ENCODE measurements around the gene TPRG1.
A peak's percentile ranks its signal among the peaks of the same experiment; 100 is the strongest.
"Not testable (repeated sequence)": the region's sequence is repeated elsewhere in the genome, so short reads cannot be mapped to it uniquely, and the experiment has no call there.

Gene TPRG1

DNA sequence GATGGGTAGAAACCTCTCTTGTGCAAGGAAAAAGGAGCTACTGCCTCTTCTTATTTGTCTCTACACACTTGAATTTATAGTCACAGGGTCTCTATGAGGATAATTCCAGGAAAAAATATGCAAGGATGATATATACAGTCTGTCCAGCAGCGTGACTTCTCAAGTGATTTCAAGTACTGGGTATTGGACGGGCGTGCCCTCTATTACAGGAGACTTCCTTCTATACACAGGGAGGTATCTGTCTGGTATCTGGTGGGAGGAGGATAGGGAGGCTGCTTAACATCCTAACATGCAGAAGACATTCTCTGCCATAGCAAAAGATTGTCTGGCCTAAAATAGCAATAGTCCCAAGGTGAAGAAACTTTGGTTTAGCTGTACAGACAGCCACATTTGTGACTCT lies 146.1 kb downstream of the TPRG1 start:
- H3K4me3 ChIP-seq (ENCODE audit: insufficient read depth, low read depth, low read length, poor library complexity, severe bottlenecking), result no peak overlapping the region
- H3K27ac ChIP-seq (ENCODE audit: insufficient read depth, low read length, poor library complexity, severe bottlenecking), result no peak overlapping the region
- H3K36me3 ChIP-seq (ENCODE audit: control insufficient read depth, insufficient read depth, low read length), result no peaks in the 10 kb centered on the region
- no peak for DNase-seq
- H3K9me3 ChIP-seq (ENCODE audit: control insufficient read depth, low read length), result no peaks in the 10 kb centered on the region
- H3K27me3 ChIP-seq (replicated peaks; ENCODE audit: control insufficient read depth, insufficient read depth, low read length, poor library complexity, severe bottlenecking), result no peaks in the 10 kb centered on the region
- no peaks in the 10 kb centered on the region for H3K4me1 ChIP-seq (ENCODE audit: control insufficient read depth, insufficient read depth, low read length, poor library complexity, severe bottlenecking)

DNA sequence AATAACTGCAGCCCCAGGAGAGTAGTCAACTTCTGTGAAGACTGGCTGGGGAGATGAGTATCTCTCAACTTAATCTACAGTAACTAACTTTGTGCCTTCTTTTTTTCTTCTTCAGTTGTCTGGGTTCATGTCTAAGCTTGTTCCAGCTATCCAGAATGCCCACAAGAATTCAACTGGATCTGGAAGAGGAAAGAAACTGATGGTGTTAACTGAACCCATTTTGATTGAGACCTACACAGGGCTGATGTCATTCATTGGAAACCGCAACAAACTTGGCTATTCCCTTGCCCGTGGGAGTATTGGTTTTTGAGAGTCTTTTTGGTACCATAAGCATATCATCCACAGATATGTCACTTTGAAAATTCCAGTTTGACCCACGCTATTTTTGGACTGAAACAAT lies 148.7 kb downstream of the TPRG1 start:
- no peaks in the 10 kb centered on the region for H3K36me3 ChIP-seq (ENCODE audit: control insufficient read depth, insufficient read depth, low read length)
- no peak for DNase-seq
- H3K27ac ChIP-seq (ENCODE audit: insufficient read depth, low read length, poor library complexity, severe bottlenecking), result no peak overlapping the region
- H3K4me3 ChIP-seq (ENCODE audit: insufficient read depth, low read depth, low read length, poor library complexity, severe bottlenecking), result no peak overlapping the region
- peaks cover 21% of the 10 kb centered on the region for H3K4me1 ChIP-seq (ENCODE audit: control insufficient read depth, insufficient read depth, low read length, poor library complexity, severe bottlenecking)
- no peaks in the 10 kb centered on the region for H3K27me3 ChIP-seq (replicated peaks; ENCODE audit: control insufficient read depth, insufficient read depth, low read length, poor library complexity, severe bottlenecking)
- no peaks in the 10 kb centered on the region for H3K9me3 ChIP-seq (ENCODE audit: control insufficient read depth, low read length)

DNA sequence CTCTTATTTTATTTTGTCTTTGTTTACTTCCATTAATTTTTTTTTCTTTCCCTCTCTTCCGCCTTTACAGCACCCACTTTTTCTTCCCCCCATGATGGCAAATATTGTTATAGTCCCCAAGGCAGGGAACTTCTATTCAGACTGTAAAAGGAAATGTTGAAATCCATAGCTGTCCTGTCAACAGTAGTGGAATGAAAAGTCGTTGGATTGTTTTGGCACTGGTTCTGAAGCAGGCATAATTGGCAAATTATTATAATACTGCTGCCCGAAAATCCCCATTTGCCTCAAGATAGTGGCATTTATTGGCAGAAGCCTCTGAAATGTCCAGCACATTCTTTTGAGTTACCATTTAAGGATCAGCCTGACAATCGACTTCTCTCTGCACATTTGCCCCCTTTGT lies 150.6 kb downstream of the TPRG1 start:
- Histone ChIP-seq H3K27me3 (replicated peaks; ENCODE audit: control insufficient read depth, insufficient read depth, low read length, poor library complexity, severe bottlenecking) (no peaks in the 10 kb centered on the region), H3K9me3 (ENCODE audit: control insufficient read depth, low read length) (no peaks in the 10 kb centered on the region), H3K4me1 (ENCODE audit: control insufficient read depth, insufficient read depth, low read length, poor library complexity, severe bottlenecking) (peaks cover 31% of the 10 kb centered on the region), H3K27ac (ENCODE audit: insufficient read depth, low read length, poor library complexity, severe bottlenecking) (no peak overlapping the region), H3K4me3 (ENCODE audit: insufficient read depth, low read depth, low read length, poor library complexity, severe bottlenecking) (no peak overlapping the region), H3K36me3 (ENCODE audit: control insufficient read depth, insufficient read depth, low read length) (no peaks in the 10 kb centered on the region)
- DNase-seq, result no peak

DNA sequence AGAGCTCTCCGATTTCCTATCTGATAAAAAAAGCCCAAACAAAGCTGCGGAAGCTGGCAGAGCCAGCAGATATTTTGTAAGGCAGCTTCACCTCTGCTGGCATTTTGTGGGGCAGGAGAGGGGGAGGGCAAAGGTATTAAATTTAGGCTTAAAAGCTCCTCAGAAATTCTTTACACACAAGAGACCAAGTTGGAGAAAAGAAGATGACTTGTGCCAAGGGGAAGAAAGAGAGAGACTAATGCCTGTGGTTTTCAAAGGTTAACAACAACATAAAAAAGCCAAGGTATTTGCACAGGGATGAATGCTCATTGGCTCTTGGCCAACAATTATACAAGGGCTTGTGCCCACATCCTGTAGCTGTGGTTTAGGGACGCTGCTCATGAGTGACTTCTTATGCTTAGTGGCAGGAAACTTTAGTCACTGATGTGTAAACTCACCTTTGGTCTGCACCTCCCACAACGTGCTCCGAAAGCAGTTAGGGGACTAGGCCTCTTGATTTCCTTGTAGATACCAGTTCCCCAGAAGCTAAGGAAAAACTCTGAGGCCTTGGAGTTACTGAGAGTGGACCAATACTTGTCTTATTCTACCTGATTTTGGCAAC lies 152.9 kb downstream of the TPRG1 start:
- H3K27ac ChIP-seq (ENCODE audit: insufficient read depth, low read length, poor library complexity, severe bottlenecking), result peak overlapping the region; percentile 55
- peak; percentile 74 to 80 (median 76) for DNase-seq
- peaks cover 38% of the 10 kb centered on the region for H3K4me1 ChIP-seq (ENCODE audit: control insufficient read depth, insufficient read depth, low read length, poor library complexity, severe bottlenecking)
- H3K4me3 ChIP-seq (ENCODE audit: insufficient read depth, low read depth, low read length, poor library complexity, severe bottlenecking), result no peak overlapping the region
- no peaks in the 10 kb centered on the region for H3K9me3 ChIP-seq (ENCODE audit: control insufficient read depth, low read length)
- no peaks in the 10 kb centered on the region for H3K27me3 ChIP-seq (replicated peaks; ENCODE audit: control insufficient read depth, insufficient read depth, low read length, poor library complexity, severe bottlenecking)
- H3K36me3 ChIP-seq (ENCODE audit: control insufficient read depth, insufficient read depth, low read length), result no peaks in the 10 kb centered on the region

DNA sequence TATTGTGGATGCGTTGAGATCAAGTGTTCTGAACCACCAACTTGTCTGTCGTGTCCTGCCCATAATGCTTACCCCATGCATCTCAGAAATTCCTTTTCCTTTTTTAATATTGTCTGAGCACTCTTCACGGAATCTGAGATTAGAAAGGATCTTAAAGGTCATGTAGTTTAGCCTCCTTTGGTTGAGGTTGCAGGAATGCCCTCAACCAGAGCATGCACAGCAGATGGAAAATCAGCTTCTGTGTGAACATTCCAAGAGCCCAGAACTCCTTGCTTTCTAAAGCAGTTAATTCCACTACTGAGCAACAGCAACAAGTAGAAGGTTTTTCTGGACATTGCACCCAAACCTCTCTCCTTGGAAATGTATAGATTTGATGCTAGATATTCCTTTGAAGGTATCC lies 153.7 kb downstream of the TPRG1 start:
- H3K36me3 ChIP-seq (ENCODE audit: control insufficient read depth, insufficient read depth, low read length), result no peaks in the 10 kb centered on the region
- H3K4me1 ChIP-seq (ENCODE audit: control insufficient read depth, insufficient read depth, low read length, poor library complexity, severe bottlenecking), result peaks cover 45% of the 10 kb centered on the region
- no peaks in the 10 kb centered on the region for H3K27me3 ChIP-seq (replicated peaks; ENCODE audit: control insufficient read depth, insufficient read depth, low read length, poor library complexity, severe bottlenecking)
- no peak overlapping the region for H3K4me3 ChIP-seq (ENCODE audit: insufficient read depth, low read depth, low read length, poor library complexity, severe bottlenecking)
- no peak for DNase-seq
- H3K27ac ChIP-seq (ENCODE audit: insufficient read depth, low read length, poor library complexity, severe bottlenecking), result peak overlapping the region; percentile 55
- no peaks in the 10 kb centered on the region for H3K9me3 ChIP-seq (ENCODE audit: control insufficient read depth, low read length)

DNA sequence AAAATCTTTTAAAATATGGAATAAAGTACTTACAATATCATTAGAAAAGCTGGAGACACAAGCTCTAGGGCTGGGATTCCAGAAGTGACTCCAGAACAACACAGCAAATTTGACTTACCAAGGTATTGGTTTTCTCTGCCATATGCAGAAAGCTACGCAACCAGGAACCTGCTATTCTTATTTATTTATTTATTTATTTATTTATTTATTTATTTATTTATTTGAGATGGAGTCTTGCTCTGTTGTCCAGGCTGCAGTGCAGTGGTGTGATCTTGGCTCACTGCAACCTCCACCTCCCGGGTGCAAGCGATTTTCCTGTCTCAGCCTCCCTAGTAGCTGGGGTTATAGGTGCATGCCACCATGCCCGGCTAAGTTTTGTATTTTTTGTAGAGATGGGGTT lies 157.9 kb downstream of the TPRG1 start:
- not testable (repeated sequence) for H3K27me3 ChIP-seq (replicated peaks; ENCODE audit: control insufficient read depth, insufficient read depth, low read length, poor library complexity, severe bottlenecking)

DNA sequence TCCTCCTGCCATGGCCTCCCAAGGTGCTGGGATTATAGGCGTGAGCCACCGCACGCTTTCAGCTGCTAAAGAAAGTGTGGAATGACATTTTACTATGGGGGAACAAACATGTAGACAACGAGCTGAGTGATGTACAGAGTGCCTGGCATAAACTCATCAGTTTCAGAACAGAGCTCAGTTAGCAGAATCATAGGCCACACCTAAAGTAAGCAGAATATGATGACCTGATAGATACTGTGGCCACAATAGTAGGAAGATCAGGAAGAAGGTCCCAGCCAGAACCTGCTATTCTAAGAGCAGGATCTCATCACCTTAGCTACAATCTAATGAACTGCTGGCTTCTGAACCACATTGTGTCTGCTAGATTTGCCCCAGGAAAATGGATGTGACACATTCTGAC lies 158.3 kb downstream of the TPRG1 start:
- Histone ChIP-seq H3K4me3 (ENCODE audit: insufficient read depth, low read depth, low read length, poor library complexity, severe bottlenecking) (no peak overlapping the region), H3K27me3 (replicated peaks; ENCODE audit: control insufficient read depth, insufficient read depth, low read length, poor library complexity, severe bottlenecking) (no peaks in the 10 kb centered on the region), H3K4me1 (ENCODE audit: control insufficient read depth, insufficient read depth, low read length, poor library complexity, severe bottlenecking) (peaks cover 39% of the 10 kb centered on the region), H3K9me3 (ENCODE audit: control insufficient read depth, low read length) (no peaks in the 10 kb centered on the region), H3K27ac (ENCODE audit: insufficient read depth, low read length, poor library complexity, severe bottlenecking) (no peak overlapping the region), H3K36me3 (ENCODE audit: control insufficient read depth, insufficient read depth, low read length) (no peaks in the 10 kb centered on the region)
- DNase-seq, result no peak

More for the DNA sequence above, 157.9 kb downstream of the TPRG1 start:
- H3K9me3 ChIP-seq (ENCODE audit: control insufficient read depth, low read length); DNase-seq; H3K36me3 ChIP-seq (ENCODE audit: control insufficient read depth, insufficient read depth, low read length); H3K4me3 ChIP-seq (ENCODE audit: insufficient read depth, low read depth, low read length, poor library complexity, severe bottlenecking); H3K27ac ChIP-seq (ENCODE audit: insufficient read depth, low read length, poor library complexity, severe bottlenecking): not testable (repeated sequence)
- peaks cover 42% of the 10 kb centered on the region for H3K4me1 ChIP-seq (ENCODE audit: control insufficient read depth, insufficient read depth, low read length, poor library complexity, severe bottlenecking)

DNA sequence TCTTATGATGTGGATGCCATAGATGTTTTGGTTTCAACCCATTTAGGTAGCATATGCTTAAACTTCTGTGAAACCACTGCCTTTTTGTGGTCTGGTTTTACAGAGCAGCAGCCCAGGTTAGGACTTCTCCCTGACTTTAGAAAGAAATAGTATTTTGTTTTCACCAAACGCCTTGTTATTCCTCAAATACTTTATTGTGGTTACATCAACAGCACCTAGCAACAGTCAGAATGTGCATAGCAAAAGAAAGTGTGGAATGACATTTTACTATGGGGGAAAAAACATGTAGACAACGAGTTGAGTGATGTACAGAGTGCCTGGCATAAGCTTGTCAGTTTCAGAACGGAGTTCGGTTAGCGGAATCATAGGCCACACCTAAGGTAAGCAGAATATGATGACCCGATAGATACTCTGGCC lies 159.2 kb downstream of the TPRG1 start:
- H3K36me3 ChIP-seq (ENCODE audit: control insufficient read depth, insufficient read depth, low read length), result no peaks in the 10 kb centered on the region
- H3K4me1 ChIP-seq (ENCODE audit: control insufficient read depth, insufficient read depth, low read length, poor library complexity, severe bottlenecking), result peaks cover 31% of the 10 kb centered on the region
- H3K27ac ChIP-seq (ENCODE audit: insufficient read depth, low read length, poor library complexity, severe bottlenecking), result peak overlapping the region; percentile 28
- H3K27me3 ChIP-seq (replicated peaks; ENCODE audit: control insufficient read depth, insufficient read depth, low read length, poor library complexity, severe bottlenecking), result no peaks in the 10 kb centered on the region
- no peak for DNase-seq
- H3K9me3 ChIP-seq (ENCODE audit: control insufficient read depth, low read length), result no peaks in the 10 kb centered on the region
- no peak overlapping the region for H3K4me3 ChIP-seq (ENCODE audit: insufficient read depth, low read depth, low read length, poor library complexity, severe bottlenecking)

DNA sequence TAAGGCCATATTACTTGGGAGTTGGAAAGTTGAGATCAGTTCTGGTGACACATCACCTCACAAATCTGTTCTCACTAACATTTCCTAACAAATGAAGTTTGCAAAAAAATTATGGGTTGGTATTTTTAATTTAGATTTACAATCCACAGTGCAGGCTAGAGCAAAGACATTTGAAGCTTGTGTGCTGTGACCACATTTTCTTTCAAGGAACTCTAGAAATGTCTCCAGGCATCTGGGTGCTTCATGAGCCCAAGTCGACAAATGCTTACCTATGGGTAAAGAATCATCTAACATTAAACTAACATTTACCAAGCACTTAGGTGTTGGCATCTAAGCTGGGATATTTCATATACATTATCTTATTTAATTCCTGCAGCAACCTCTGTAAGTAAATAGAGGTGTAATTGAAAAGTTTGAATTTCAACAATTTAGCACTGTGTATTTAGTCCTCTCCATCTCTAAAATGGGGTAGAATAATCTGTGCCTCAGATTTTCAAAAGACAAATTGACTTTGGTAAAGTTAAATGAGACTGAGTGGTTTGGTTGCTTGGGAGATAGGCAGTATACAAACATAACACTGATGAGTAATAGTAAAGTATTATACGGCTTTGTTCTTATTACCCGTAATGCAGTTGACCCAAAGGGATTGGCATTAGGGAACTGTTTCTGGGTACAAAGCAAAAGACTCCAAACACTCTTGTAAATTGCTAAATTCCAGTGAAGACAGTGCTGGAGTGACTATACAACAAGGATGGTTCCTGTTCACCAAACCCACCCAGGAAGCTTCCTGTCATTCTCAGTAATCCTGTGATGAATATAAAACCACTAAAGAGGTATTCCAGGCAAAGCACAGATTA lies 162.5 kb downstream of the TPRG1 start:
- no peak overlapping the region for H3K4me3 ChIP-seq (ENCODE audit: insufficient read depth, low read depth, low read length, poor library complexity, severe bottlenecking)
- H3K4me1 ChIP-seq (ENCODE audit: control insufficient read depth, insufficient read depth, low read length, poor library complexity, severe bottlenecking), result peaks cover 17% of the 10 kb centered on the region
- H3K36me3 ChIP-seq (ENCODE audit: control insufficient read depth, insufficient read depth, low read length), result no peaks in the 10 kb centered on the region
- no peak overlapping the region for H3K27ac ChIP-seq (ENCODE audit: insufficient read depth, low read length, poor library complexity, severe bottlenecking)
- no peaks in the 10 kb centered on the region for H3K9me3 ChIP-seq (ENCODE audit: control insufficient read depth, low read length)
- no peak for DNase-seq
- no peaks in the 10 kb centered on the region for H3K27me3 ChIP-seq (replicated peaks; ENCODE audit: control insufficient read depth, insufficient read depth, low read length, poor library complexity, severe bottlenecking)

DNA sequence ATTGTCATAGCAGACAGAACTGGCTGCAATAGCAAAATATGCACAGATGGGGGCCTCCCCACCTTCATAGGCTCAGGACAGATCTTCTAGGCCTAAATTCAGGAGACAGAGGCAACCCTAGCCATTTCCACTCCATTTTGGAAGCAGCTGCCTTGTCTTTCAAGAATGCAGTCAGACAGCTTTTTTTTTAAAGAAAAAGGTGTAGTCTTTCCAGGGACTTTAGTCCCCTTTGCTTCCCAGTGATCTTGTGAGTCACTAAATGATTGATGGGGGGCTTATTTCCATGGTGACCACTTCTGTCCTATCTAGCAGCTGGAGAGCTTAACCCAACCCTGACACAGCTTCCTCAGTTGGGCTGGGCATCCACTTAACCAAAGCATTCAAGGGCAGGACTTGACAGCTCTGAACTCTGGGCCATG lies 165.9 kb downstream of the TPRG1 start:
- no peak overlapping the region for H3K27ac ChIP-seq (ENCODE audit: insufficient read depth, low read length, poor library complexity, severe bottlenecking)
- DNase-seq, result no peak
- no peaks in the 10 kb centered on the region for H3K36me3 ChIP-seq (ENCODE audit: control insufficient read depth, insufficient read depth, low read length)
- H3K27me3 ChIP-seq (replicated peaks; ENCODE audit: control insufficient read depth, insufficient read depth, low read length, poor library complexity, severe bottlenecking), result no peaks in the 10 kb centered on the region
- no peaks in the 10 kb centered on the region for H3K9me3 ChIP-seq (ENCODE audit: control insufficient read depth, low read length)
- H3K4me1 ChIP-seq (ENCODE audit: control insufficient read depth, insufficient read depth, low read length, poor library complexity, severe bottlenecking), result no peaks in the 10 kb centered on the region
- no peak overlapping the region for H3K4me3 ChIP-seq (ENCODE audit: insufficient read depth, low read depth, low read length, poor library complexity, severe bottlenecking)
